ENCODE data around the gene USP10. TPM values are rescaled to one million over a fixed set of nuclear protein-coding genes. Genes with fewer than 3 reads are reported as not detected.
A peak's percentile ranks its signal among the peaks of the same experiment; 100 is the strongest.

USP10 gene
- total RNA-seq, 4 donors from 2014 or later: 31.7 to 56.1 (median 43.2) TPM

- no peak for DNase-seq (ENCODE audit: low spot score in 2 of 2)
- Histone ChIP-seq H3K36me3 (peaks cover 0 to 54% (median 4%) of the 10 kb centered on the region in 3 donors), H3K9me3 (no peaks in the 10 kb centered on the region), H3K4me3 (no peak overlapping the region), H3K27me3 (no peaks in the 10 kb centered on the region), H3K4me1 (peaks cover 0 to 13% (median 6%) of the 10 kb centered on the region in 4 donors), H3K27ac (no peak overlapping the region)
- TF ChIP-seq CTCF (IDR thresholded peaks at IDR 0.05) (no peak), POLR2A (IDR thresholded peaks at IDR 0.05) (no peak), EP300 (IDR thresholded peaks at IDR 0.05) (no peak)
- 76 to 77% methylated on average over 16 of the region's 16 CpGs for WGBS, 2 donors
These were observed 32.0 kb upstream of the USP10 start for GRCh38 chr16:84667600-84668309.

GRCh38 chr16:84670063-84670462 lies 29.7 kb upstream of the USP10 start:
- no peak for TF ChIP-seq CTCF (IDR thresholded peaks at IDR 0.05)
- TF ChIP-seq POLR2A (IDR thresholded peaks at IDR 0.05): no peak
- no peak for TF ChIP-seq EP300 (IDR thresholded peaks at IDR 0.05)
- Histone ChIP-seq H3K4me3 (no peak overlapping the region), H3K9me3 (no peaks in the 10 kb centered on the region), H3K27me3 (no peaks in the 10 kb centered on the region), H3K27ac (no peak overlapping the region), H3K4me1 (no peaks in the 10 kb centered on the region), H3K36me3 (peaks cover 0 to 32% (median 0%) of the 10 kb centered on the region in 3 donors)
- DNase-seq (ENCODE audit: low spot score in 2 of 2): no peak
- 76 to 81% methylated on average over 9 to 12 of the region's 12 CpGs for WGBS, 2 donors

GRCh38 chr16:84672276-84673202 lies 27.3 kb upstream of the USP10 start:
- 54% methylated on average over 23 to 25 of the region's 26 CpGs for WGBS, 2 donors
- TF ChIP-seq CTCF (IDR thresholded peaks at IDR 0.05) (peak; percentile 81 to 97 (median 83)), POLR2A (IDR thresholded peaks at IDR 0.05) (no peak)
- Histone ChIP-seq H3K27me3 (no peaks in the 10 kb centered on the region), H3K27ac (no peak overlapping the region), H3K4me3 (no peak overlapping the region), H3K4me1 (no peaks in the 10 kb centered on the region), H3K36me3 (peaks cover 0 to 15% (median 0%) of the 10 kb centered on the region in 3 donors), H3K9me3 (no peaks in the 10 kb centered on the region)
- DNase-seq (ENCODE audit: low spot score in 2 of 2): peak; percentile 63 to 75

GRCh38 chr16:84673203-84673535 lies 26.6 kb upstream of the USP10 start:
- WGBS, 2 donors: 92% methylated on average over 3 of the region's 3 CpGs
- H3K27me3 ChIP-seq: no peaks in the 10 kb centered on the region
- H3K4me3 ChIP-seq: no peak overlapping the region
- no peak for DNase-seq (ENCODE audit: low spot score in 2 of 2)
- peaks cover 0 to 8% (median 0%) of the 10 kb centered on the region in 3 donors for H3K36me3 ChIP-seq
- H3K9me3 ChIP-seq: no peaks in the 10 kb centered on the region
- TF ChIP-seq CTCF (IDR thresholded peaks at IDR 0.05) (no peak), EP300 (IDR thresholded peaks at IDR 0.05) (no peak), POLR2A (IDR thresholded peaks at IDR 0.05) (no peak)
- H3K27ac ChIP-seq: no peak overlapping the region
- H3K4me1 ChIP-seq: no peaks in the 10 kb centered on the region

GRCh38 chr16:84673561-84673960 lies 26.2 kb upstream of the USP10 start:
- no peaks in the 10 kb centered on the region for H3K9me3 ChIP-seq
- no peak overlapping the region for H3K4me3 ChIP-seq
- no peaks in the 10 kb centered on the region for H3K27me3 ChIP-seq
- DNase-seq (ENCODE audit: low spot score in 2 of 2): no peak
- TF ChIP-seq POLR2A (IDR thresholded peaks at IDR 0.05) (no peak), EP300 (IDR thresholded peaks at IDR 0.05) (no peak), CTCF (IDR thresholded peaks at IDR 0.05) (no peak)
- 74 to 88% methylated on average over 3 of the region's 3 CpGs for WGBS, 2 donors
- no peaks in the 10 kb centered on the region for H3K4me1 ChIP-seq
- H3K27ac ChIP-seq: no peak overlapping the region
- peaks cover 0 to 4% (median 0%) of the 10 kb centered on the region in 3 donors for H3K36me3 ChIP-seq

Data from tibial nerve (tissue), 4 donors.